ENCODE data around the gene KDM4B. TPM values are rescaled to one million over a fixed set of nuclear protein-coding genes. Genes with fewer than 3 reads are reported as not detected.

The KDM4B gene
- total and polyA plus RNA-seq, 5 experiments from 2014 or later: 14.3 to 50.1 (median 18.7) TPM

GRCh38 chr19:5042556-5042955 lies 73.6 kb downstream of the KDM4B start:
- no peaks in the 10 kb centered on the region for H3K27me3 Mint-ChIP-seq
- no peak overlapping the region for H3K4me3 Mint-ChIP-seq
- peaks cover 3 to 10% (median 5%) of the 10 kb centered on the region in 4 donors for H3K4me1 Mint-ChIP-seq
- peaks cover 0 to 24% (median 0%) of the 10 kb centered on the region in 3 donors for H3K36me3 Mint-ChIP-seq
- DNase-seq: no peak
- POLR2A ChIA-PET: interaction anchor here (0.5 kb wide), 1 partner anchor 213 kb away, joined by 5 read pairs; no protein-coding TSS in a partner anchor
- no peaks in the 10 kb centered on the region for H3K9me3 Mint-ChIP-seq
- no peak for ATAC-seq
- H3K27ac Mint-ChIP-seq: no peak overlapping the region

GRCh38 chr19:5045029-5045428 lies 76.1 kb downstream of the KDM4B start:
- no peak for ATAC-seq
- DNase-seq: no peak
- peak overlapping the region in 2 of 10 donors; percentile 11 to 44 for H3K27ac Mint-ChIP-seq
- no peaks in the 10 kb centered on the region for H3K27me3 Mint-ChIP-seq
- no peaks in the 10 kb centered on the region for H3K9me3 Mint-ChIP-seq
- no peak overlapping the region for H3K4me3 Mint-ChIP-seq
- peaks cover 0 to 8% (median 5%) of the 10 kb centered on the region in 4 donors for H3K4me1 Mint-ChIP-seq
- POLR2A ChIA-PET: no interaction called here
- peaks cover 0 to 28% (median 0%) of the 10 kb centered on the region in 3 donors for H3K36me3 Mint-ChIP-seq

GRCh38 chr19:5045956-5046338 lies 77.0 kb downstream of the KDM4B start:
- Mint-ChIP-seq H3K36me3 (peaks cover 0 to 29% (median 0%) of the 10 kb centered on the region in 3 donors), H3K9me3 (no peaks in the 10 kb centered on the region), H3K27me3 (no peaks in the 10 kb centered on the region), H3K4me3 (no peak overlapping the region), H3K27ac (peak overlapping the region in 1 of 10 donors; percentile 79), H3K4me1 (peaks cover 0 to 8% (median 5%) of the 10 kb centered on the region in 4 donors)
- POLR2A ChIA-PET: no interaction called here
- no peak for DNase-seq
- ATAC-seq: no peak

- no peak for ATAC-seq
- POLR2A ChIA-PET: no interaction called here
Observed at GRCh38 chr19:5046339-5047039, 77.6 kb downstream of the KDM4B start.

GRCh38 chr19:5047251-5047935 lies 78.5 kb downstream of the KDM4B start:
- POLR2A ChIA-PET: no interaction called here
- Mint-ChIP-seq H3K9me3 (no peaks in the 10 kb centered on the region), H3K4me3 (no peak overlapping the region)

More at GRCh38 chr19:5046339-5047039, 77.6 kb downstream of the KDM4B start:
- peak overlapping the region in 2 of 10 donors; percentile 11 to 79 for H3K27ac Mint-ChIP-seq
- H3K4me1 Mint-ChIP-seq: peaks cover 0 to 8% (median 5%) of the 10 kb centered on the region in 4 donors
- DNase-seq: no peak
- no peaks in the 10 kb centered on the region for H3K27me3 Mint-ChIP-seq
- H3K36me3 Mint-ChIP-seq: peaks cover 0 to 27% (median 0%) of the 10 kb centered on the region in 3 donors
- no peaks in the 10 kb centered on the region for H3K9me3 Mint-ChIP-seq
- no peak overlapping the region for H3K4me3 Mint-ChIP-seq

GRCh38 chr19:5048091-5048726 lies 79.3 kb downstream of the KDM4B start:
- no peak overlapping the region for H3K4me3 Mint-ChIP-seq
- peak; percentile 82 to 83 for ATAC-seq
- POLR2A ChIA-PET: no interaction called here
- H3K27me3 Mint-ChIP-seq: no peaks in the 10 kb centered on the region
- H3K36me3 Mint-ChIP-seq: peaks cover 0 to 22% (median 0%) of the 10 kb centered on the region in 3 donors
- DNase-seq: peak; percentile 39 to 77 (median 58)
- H3K9me3 Mint-ChIP-seq: no peaks in the 10 kb centered on the region
- peaks cover 0 to 8% (median 5%) of the 10 kb centered on the region in 4 donors for H3K4me1 Mint-ChIP-seq
- peak overlapping the region in 2 of 10 donors; percentile 53 to 63 for H3K27ac Mint-ChIP-seq

More at GRCh38 chr19:5047251-5047935, 78.5 kb downstream of the KDM4B start:
- ATAC-seq: no peak
- no peak for DNase-seq
- H3K27me3 Mint-ChIP-seq: no peaks in the 10 kb centered on the region
- H3K27ac Mint-ChIP-seq: no peak overlapping the region
- peaks cover 0 to 8% (median 5%) of the 10 kb centered on the region in 4 donors for H3K4me1 Mint-ChIP-seq
- peaks cover 0 to 22% (median 0%) of the 10 kb centered on the region in 3 donors for H3K36me3 Mint-ChIP-seq

GRCh38 chr19:5048727-5049553 lies 80.0 kb downstream of the KDM4B start:
- H3K4me3 Mint-ChIP-seq: no peak overlapping the region
- peaks cover 0 to 26% (median 0%) of the 10 kb centered on the region in 3 donors for H3K36me3 Mint-ChIP-seq
- POLR2A ChIA-PET: no interaction called here
- no peaks in the 10 kb centered on the region for H3K27me3 Mint-ChIP-seq
- no peak for ATAC-seq
- H3K9me3 Mint-ChIP-seq: no peaks in the 10 kb centered on the region
- H3K4me1 Mint-ChIP-seq: peaks cover 0 to 8% (median 5%) of the 10 kb centered on the region in 4 donors
- peak overlapping the region in 1 of 10 donors; percentile 63 for H3K27ac Mint-ChIP-seq
- no peak for DNase-seq

GRCh38 chr19:5049561-5049960 lies 80.6 kb downstream of the KDM4B start:
- no peaks in the 10 kb centered on the region for H3K27me3 Mint-ChIP-seq
- ATAC-seq (no peak), DNase-seq (no peak)
- POLR2A ChIA-PET: no interaction called here
- no peak overlapping the region for H3K27ac Mint-ChIP-seq
- no peak overlapping the region for H3K4me3 Mint-ChIP-seq
- no peaks in the 10 kb centered on the region for H3K9me3 Mint-ChIP-seq
- H3K36me3 Mint-ChIP-seq: peaks cover 0 to 23% (median 2%) of the 10 kb centered on the region in 3 donors
- peaks cover 0 to 8% (median 5%) of the 10 kb centered on the region in 4 donors for H3K4me1 Mint-ChIP-seq

GRCh38 chr19:5050067-5050656 lies 81.2 kb downstream of the KDM4B start:
- Mint-ChIP-seq H3K4me3 (no peak overlapping the region), H3K36me3 (peaks cover 0 to 21% (median 2%) of the 10 kb centered on the region in 3 donors), H3K9me3 (no peaks in the 10 kb centered on the region), H3K27me3 (no peaks in the 10 kb centered on the region), H3K4me1 (peaks cover 0 to 8% (median 5%) of the 10 kb centered on the region in 4 donors), H3K27ac (no peak overlapping the region)
- POLR2A ChIA-PET: no interaction called here
- DNase-seq (no peak), ATAC-seq (no peak)

GRCh38 chr19:5050905-5051304 lies 82.0 kb downstream of the KDM4B start:
- ATAC-seq: no peak
- Mint-ChIP-seq H3K36me3 (peaks cover 0 to 22% (median 2%) of the 10 kb centered on the region in 3 donors), H3K27me3 (no peaks in the 10 kb centered on the region), H3K4me3 (no peak overlapping the region), H3K9me3 (no peaks in the 10 kb centered on the region), H3K27ac (no peak overlapping the region), H3K4me1 (peaks cover 0 to 7% (median 5%) of the 10 kb centered on the region in 4 donors)
- POLR2A ChIA-PET: no interaction called here
- no peak for DNase-seq

- Mint-ChIP-seq H3K36me3 (peaks cover 0 to 23% (median 2%) of the 10 kb centered on the region in 3 donors), H3K4me1 (peaks cover 0 to 7% (median 4%) of the 10 kb centered on the region in 4 donors)
- no peak for ATAC-seq
Observed at GRCh38 chr19:5051619-5052018, 82.7 kb downstream of the KDM4B start.

GRCh38 chr19:5052515-5052914 lies 83.6 kb downstream of the KDM4B start:
- POLR2A ChIA-PET: no interaction called here

More at GRCh38 chr19:5051619-5052018, 82.7 kb downstream of the KDM4B start:
- POLR2A ChIA-PET: no interaction called here
- H3K27ac Mint-ChIP-seq: no peak overlapping the region
- H3K4me3 Mint-ChIP-seq: no peak overlapping the region
- no peaks in the 10 kb centered on the region for H3K9me3 Mint-ChIP-seq
- no peak for DNase-seq
- H3K27me3 Mint-ChIP-seq: no peaks in the 10 kb centered on the region

More at GRCh38 chr19:5052515-5052914, 83.6 kb downstream of the KDM4B start:
- H3K36me3 Mint-ChIP-seq: peaks cover 0 to 29% (median 6%) of the 10 kb centered on the region in 3 donors
- H3K27ac Mint-ChIP-seq: no peak overlapping the region
- DNase-seq (no peak), ATAC-seq (no peak)
- H3K4me3 Mint-ChIP-seq: no peak overlapping the region
- no peaks in the 10 kb centered on the region for H3K27me3 Mint-ChIP-seq
- no peaks in the 10 kb centered on the region for H3K9me3 Mint-ChIP-seq
- H3K4me1 Mint-ChIP-seq: peaks cover 4 to 7% (median 5%) of the 10 kb centered on the region in 4 donors

Measured in naive thymus-derived CD8-positive, alpha-beta T cell (primary cell).